Activated CD4-positive, alpha-beta memory T cell treated with anti-CD3 and anti-CD28 coated beads, Interleukin-2, amount 10 ng/mL, durations not matched to agents 7 days and 5 days (primary cell): ENCODE measurements around the gene PATL2. TPM values are rescaled to one million over a fixed set of nuclear protein-coding genes. Genes with fewer than 3 reads are reported as not detected.
"Not testable (repeated sequence)": the region's sequence is repeated elsewhere in the genome, so short reads cannot be mapped to it uniquely, and the experiment has no call there.

Experiments
- CTCF ChIA-PET: fragments of 350-600 bp; sonication (Branson Sonifier 250); formaldehyde crosslinking; loops from one replicate; lab custom pipeline; 2021; ENCODE audit warnings: antibody characterized with exemption, inconsistent platforms; lab: Charles Lee
- POLR2A ChIA-PET: fragments of 350-600 bp; sonication (Branson Sonifier 250); formaldehyde crosslinking; loops from one replicate; lab custom pipeline; 2021; ENCODE audit warnings: antibody characterized with exemption; lab: Charles Lee
- DNase-seq: peaks from one replicate; pipeline ENCODE4 v3.0.0-alpha.2; 2020
- H3K27ac Mint-ChIP-seq: one replicate; pipeline ENCODE4 v1.8.0; 2021; ENCODE audit warnings: mild to moderate bottlenecking, mixed read lengths
- H3K27me3 Mint-ChIP-seq: one replicate; pipeline ENCODE4 v1.8.0; 2021; ENCODE audit warnings: mixed read lengths
- H3K36me3 Mint-ChIP-seq: one replicate; pipeline ENCODE4 v1.8.0; 2021; ENCODE audit warnings: low read depth, mixed read lengths
- H3K4me1 Mint-ChIP-seq: one replicate; pipeline ENCODE4 v1.8.0; 2021; ENCODE audit warnings: mixed read lengths
- H3K4me3 Mint-ChIP-seq: one replicate; pipeline ENCODE4 v1.8.0; 2021; ENCODE audit warnings: mild to moderate bottlenecking, mixed read lengths
- H3K9me3 Mint-ChIP-seq: one replicate; pipeline ENCODE4 v1.8.0; 2021; ENCODE audit warnings: mixed read lengths
- total RNA-seq, 2 experiments: library from RNA; stranded (reverse); gene quantifications; one replicate each; pipeline ENCODE4 v1.2.3, GENCODE V29; 2021

The PATL2 gene
- total RNA-seq, 2 experiments from 2014 or later: 36.3 to 36.8 TPM

GRCh38 chr15:44728576-44729407 is 17.7 kb upstream of the PATL2 start:
- Mint-ChIP-seq H3K27ac (peak overlapping the region; percentile 100), H3K9me3 (no peaks in the 10 kb centered on the region), H3K4me3 (peak overlapping the region; percentile 99), H3K36me3 (peaks cover 60% of the 10 kb centered on the region), H3K4me1 (peaks cover 69% of the 10 kb centered on the region), H3K27me3 (no peaks in the 10 kb centered on the region)
- DNase-seq: peak; percentile 97
- ChIA-PET CTCF (interaction anchor here (0.7 to 15.9 kb wide), 9 partner anchors 9 to 673 kb away, joined by 3 to 399 read pairs (median 5); partner anchors contain the start of genes B2M, PATL2 and SPG11), POLR2A (interaction anchor here (0.7 to 37.6 kb wide), 15 partner anchors 1 to 441 kb away, joined by 3 to 4153 read pairs (median 5); partner anchors contain the start of genes B2M, CTDSPL2, GOLM2 and PATL2)

GRCh38 chr15:44728232-44728575 is 17.1 kb upstream of the PATL2 start:
- Mint-ChIP-seq H3K27ac (peak overlapping the region; percentile 100), H3K4me1 (peaks cover 69% of the 10 kb centered on the region), H3K4me3 (peak overlapping the region; percentile 99), H3K36me3 (peaks cover 57% of the 10 kb centered on the region)
- ChIA-PET CTCF (interaction anchor here (0.7 to 15.9 kb wide), 9 partner anchors 10 to 674 kb away, joined by 3 to 399 read pairs (median 5); partner anchors contain the start of genes B2M, PATL2 and SPG11), POLR2A (interaction anchor here (1.1 to 37.6 kb wide), 11 partner anchors 1 to 301 kb away, joined by 3 to 4153 read pairs (median 8); partner anchors contain the start of genes B2M, CTDSPL2, PATL2 and SPG11)
- H3K9me3 Mint-ChIP-seq, DNase-seq, H3K27me3 Mint-ChIP-seq: not testable (repeated sequence)

DNA sequence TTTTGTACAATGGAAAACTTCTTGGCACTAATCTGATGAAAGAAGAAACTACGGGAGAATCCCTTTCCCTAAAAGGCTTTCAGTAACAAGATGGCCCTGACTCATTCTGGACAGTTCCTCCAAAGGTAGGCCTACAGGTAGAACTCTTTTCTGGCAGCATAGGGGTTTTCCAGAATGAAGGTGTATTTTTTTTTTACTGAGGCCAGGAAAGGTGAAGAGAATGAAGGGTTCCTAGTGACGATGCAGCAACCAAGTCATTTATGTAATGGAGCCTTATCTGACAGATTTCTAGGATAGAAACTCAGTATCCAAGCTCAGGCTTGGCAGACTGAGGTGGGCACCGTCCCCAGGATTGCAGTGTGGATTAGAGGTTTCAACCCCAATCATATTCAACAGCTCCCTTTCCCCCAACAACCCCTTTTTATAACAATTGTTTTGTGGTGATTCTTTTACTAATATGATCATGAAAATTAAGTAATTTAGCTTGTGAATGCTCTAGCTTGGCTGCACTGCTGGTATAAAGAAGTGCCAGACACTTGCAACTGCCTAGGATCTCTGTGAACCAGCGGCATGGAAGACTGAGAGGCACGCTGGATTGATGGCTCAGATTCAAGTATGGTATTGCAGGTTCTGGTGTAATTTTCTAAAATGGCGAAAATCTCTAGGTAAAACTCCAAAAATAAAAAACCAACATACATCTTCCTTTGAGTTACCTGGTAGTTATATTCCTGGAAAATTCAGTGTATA is 16.5 kb upstream of the PATL2 start:
- no peak for DNase-seq
- POLR2A ChIA-PET: interaction anchor here (1.2 to 37.6 kb wide), 9 partner anchors 2 to 149 kb away, joined by 3 to 4153 read pairs (median 11); partner anchors contain the start of genes B2M, PATL2, SPG11 and TRIM69
- Mint-ChIP-seq H3K4me1 (peaks cover 70% of the 10 kb centered on the region), H3K36me3 (peaks cover 57% of the 10 kb centered on the region), H3K9me3 (no peaks in the 10 kb centered on the region), H3K27me3 (no peaks in the 10 kb centered on the region), H3K4me3 (peak overlapping the region; percentile 99), H3K27ac (peak overlapping the region; percentile 100)
- CTCF ChIA-PET: interaction anchor here (1.1 to 15.9 kb wide), 6 partner anchors 10 to 675 kb away, joined by 5 to 399 read pairs (median 26); partner anchors contain the start of genes B2M, PATL2 and SPG11

DNA sequence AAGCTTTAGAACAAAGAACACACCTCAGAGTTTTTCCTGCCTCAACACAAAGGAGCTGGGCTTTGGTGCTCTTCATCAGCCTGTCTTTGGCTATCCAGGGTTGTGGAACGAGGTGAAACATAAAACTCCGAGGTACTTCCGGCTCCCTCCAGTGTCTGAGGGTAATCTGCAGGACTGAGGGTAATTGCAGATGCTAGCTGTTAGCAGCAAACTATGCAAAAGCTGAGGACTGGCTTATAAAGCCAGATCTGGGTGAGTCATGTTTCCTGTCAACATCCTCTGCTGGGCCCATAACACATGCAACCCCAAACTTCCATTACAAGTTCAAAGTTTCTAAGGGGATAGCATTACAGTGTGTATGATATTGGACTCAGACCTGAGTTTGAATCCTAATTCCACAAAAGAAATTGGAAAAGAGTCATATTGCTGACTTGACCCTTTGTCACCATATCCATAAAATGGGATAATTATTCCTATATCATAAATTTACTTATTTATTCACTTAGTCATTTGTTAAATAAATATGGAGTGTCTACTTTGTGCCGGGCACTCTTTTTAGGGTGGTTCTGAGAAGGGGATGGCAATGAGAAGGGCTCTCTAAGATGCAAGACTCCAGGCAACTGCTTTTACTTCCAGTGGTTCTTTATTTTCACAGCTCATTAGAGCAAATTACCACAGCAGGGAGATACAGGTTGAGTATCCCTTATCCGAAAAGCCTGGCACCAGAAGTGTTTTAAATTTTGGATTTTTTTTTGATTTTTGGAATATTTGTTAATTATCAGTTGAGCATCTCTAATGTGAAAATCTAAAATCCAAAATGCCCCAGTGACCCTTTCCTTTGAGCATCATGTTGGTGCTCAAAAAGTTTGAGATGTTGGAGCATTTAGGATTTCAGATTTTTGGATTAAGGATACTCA is 15.7 kb upstream of the PATL2 start:
- peaks cover 48% of the 10 kb centered on the region for H3K36me3 Mint-ChIP-seq
- H3K4me3 Mint-ChIP-seq: peak overlapping the region; percentile 99
- H3K9me3 Mint-ChIP-seq: no peaks in the 10 kb centered on the region
- CTCF ChIA-PET: interaction anchor here (1.0 to 15.9 kb wide), 8 partner anchors 9 to 148 kb away, joined by 3 to 399 read pairs (median 12); partner anchors contain the start of genes B2M, PATL2, SPG11 and TRIM69
- H3K27ac Mint-ChIP-seq: peak overlapping the region; percentile 100
- POLR2A ChIA-PET: interaction anchor here (0.9 to 37.6 kb wide), 19 partner anchors 3 to 901 kb away, joined by 3 to 4153 read pairs (median 4); partner anchors contain the start of genes B2M, CTDSPL2, EIF3J and PATL2
- H3K4me1 Mint-ChIP-seq: peaks cover 68% of the 10 kb centered on the region
- H3K27me3 Mint-ChIP-seq: no peaks in the 10 kb centered on the region
- DNase-seq: peak; percentile 86

GRCh38 chr15:44726136-44726535 is 15.0 kb upstream of the PATL2 start:
- POLR2A ChIA-PET: interaction anchor here (0.7 to 37.6 kb wide), 17 partner anchors 4 to 900 kb away, joined by 3 to 4153 read pairs (median 4); partner anchors contain the start of genes B2M, CTDSPL2, EIF3J and PATL2

GRCh38 chr15:44722011-44722410 is 10.9 kb upstream of the PATL2 start:
- H3K4me1 Mint-ChIP-seq: peaks cover 87% of the 10 kb centered on the region
- no peak for DNase-seq
- H3K27me3 Mint-ChIP-seq: no peaks in the 10 kb centered on the region
- POLR2A ChIA-PET: interaction anchor here (1.0 to 37.6 kb wide), 6 partner anchors 5 to 476 kb away, joined by 3 to 4153 read pairs (median 1600); partner anchors contain the start of genes B2M, PATL2, SPG11 and TRIM69
- H3K27ac Mint-ChIP-seq: peak overlapping the region; percentile 91
- peaks cover 57% of the 10 kb centered on the region for H3K36me3 Mint-ChIP-seq
- CTCF ChIA-PET: interaction anchor here (13.6 to 15.3 kb wide), 2 partner anchors 10 to 57 kb away, joined by 329 to 399 read pairs; partner anchors contain the start of genes SPG11 and TRIM69
- H3K4me3 Mint-ChIP-seq: peak overlapping the region; percentile 38
- H3K9me3 Mint-ChIP-seq: no peaks in the 10 kb centered on the region

More at GRCh38 chr15:44726136-44726535, 15.0 kb upstream of the PATL2 start:
- peak; percentile 32 for DNase-seq
- no peaks in the 10 kb centered on the region for H3K9me3 Mint-ChIP-seq
- peak overlapping the region; percentile 100 for H3K27ac Mint-ChIP-seq
- no peaks in the 10 kb centered on the region for H3K27me3 Mint-ChIP-seq
- H3K36me3 Mint-ChIP-seq: peaks cover 46% of the 10 kb centered on the region
- CTCF ChIA-PET: interaction anchor here (0.6 to 15.9 kb wide), 8 partner anchors 9 to 182 kb away, joined by 3 to 399 read pairs (median 11); partner anchors contain the start of genes B2M, PATL2, SPG11 and TRIM69
- H3K4me1 Mint-ChIP-seq: peaks cover 68% of the 10 kb centered on the region
- H3K4me3 Mint-ChIP-seq: peak overlapping the region; percentile 99

DNA sequence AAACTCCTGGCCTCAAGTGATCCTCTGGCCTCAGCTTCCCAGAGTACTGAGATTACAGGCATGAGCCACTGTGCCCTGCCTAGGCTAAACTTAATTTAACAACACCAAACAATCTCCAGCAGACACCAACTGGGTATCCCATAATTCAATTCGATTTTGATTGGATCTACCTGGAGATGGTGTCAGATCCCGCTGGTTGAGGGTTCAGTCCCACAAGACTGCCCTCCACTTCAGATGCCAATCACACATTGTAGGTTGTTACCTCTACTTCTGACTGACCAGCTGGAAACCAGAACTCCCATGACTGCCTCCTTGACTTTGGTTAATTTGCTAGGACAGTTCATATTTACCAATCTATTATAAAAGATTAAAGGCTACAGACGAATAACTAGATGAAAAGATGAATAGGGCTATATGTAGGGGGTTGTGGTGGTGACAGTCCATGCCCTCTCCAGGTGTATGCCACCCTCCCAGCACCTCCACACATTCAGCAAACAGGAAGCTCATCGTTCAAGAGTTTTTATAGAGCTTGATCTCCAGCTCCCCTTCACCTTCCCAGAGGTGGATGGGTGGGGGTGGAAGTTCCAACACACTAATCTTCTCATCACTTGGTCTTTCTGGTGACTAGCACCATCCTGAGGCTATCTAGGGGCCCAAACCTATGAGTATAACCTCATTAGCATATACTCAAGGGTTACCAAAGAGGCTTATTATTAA is 9.5 kb upstream of the PATL2 start:
- H3K36me3 Mint-ChIP-seq: peaks cover 61% of the 10 kb centered on the region
- H3K27ac Mint-ChIP-seq: peak overlapping the region; percentile 91
- ChIA-PET POLR2A (interaction anchor here (1.1 to 37.6 kb wide), 6 partner anchors 4 to 182 kb away, joined by 3 to 4153 read pairs (median 1600); partner anchors contain the start of genes B2M, PATL2, SPG11 and TRIM69), CTCF (interaction anchor here (0.9 to 15.3 kb wide), 5 partner anchors 9 to 137 kb away, joined by 3 to 399 read pairs (median 6); partner anchors contain the start of genes B2M, PATL2, SPG11 and TRIM69)
- H3K4me3 Mint-ChIP-seq: no peak overlapping the region
- no peaks in the 10 kb centered on the region for H3K27me3 Mint-ChIP-seq
- no peaks in the 10 kb centered on the region for H3K9me3 Mint-ChIP-seq
- DNase-seq: peak; percentile 31
- H3K4me1 Mint-ChIP-seq: peaks cover 90% of the 10 kb centered on the region

DNA sequence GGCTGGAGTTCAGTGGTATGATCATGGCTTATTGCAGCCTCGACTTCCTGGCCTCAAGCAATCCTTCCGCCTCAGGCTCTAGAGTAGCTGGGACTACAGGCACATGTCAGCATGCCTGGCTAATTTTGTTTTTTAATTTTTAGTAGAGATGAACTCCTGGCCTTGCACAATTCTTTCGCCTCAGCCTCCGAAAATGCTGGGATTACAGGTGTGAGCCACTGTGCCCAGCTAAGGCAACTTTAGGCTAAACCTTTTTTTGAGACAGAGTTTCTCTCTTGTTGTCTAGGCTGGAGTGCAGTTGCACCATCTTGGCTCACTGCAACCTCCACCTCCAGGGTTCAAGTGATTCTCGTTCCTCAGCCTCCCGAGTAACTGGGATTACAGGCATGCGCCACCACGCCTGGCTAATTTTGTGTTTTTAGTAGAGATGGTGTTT is 8.9 kb upstream of the PATL2 start:
- peaks cover 63% of the 10 kb centered on the region for H3K36me3 Mint-ChIP-seq
- H3K4me3 Mint-ChIP-seq, H3K27me3 Mint-ChIP-seq, H3K9me3 Mint-ChIP-seq: not testable (repeated sequence)
- DNase-seq: peak; percentile 51
- H3K4me1 Mint-ChIP-seq: peaks cover 91% of the 10 kb centered on the region
- ChIA-PET POLR2A (interaction anchor here (1.5 to 37.6 kb wide), 6 partner anchors 3 to 123 kb away, joined by 4 to 4153 read pairs (median 1600); partner anchors contain the start of genes B2M, PATL2, SPG11 and TRIM69), CTCF (interaction anchor here (0.9 to 15.3 kb wide), 5 partner anchors 9 to 136 kb away, joined by 3 to 399 read pairs (median 6); partner anchors contain the start of genes B2M, PATL2, SPG11 and TRIM69)
- H3K27ac Mint-ChIP-seq: peak overlapping the region; percentile 91

GRCh38 chr15:44719293-44719999 is 8.3 kb upstream of the PATL2 start:
- H3K27me3 Mint-ChIP-seq: no peaks in the 10 kb centered on the region
- H3K36me3 Mint-ChIP-seq: peaks cover 65% of the 10 kb centered on the region
- no peaks in the 10 kb centered on the region for H3K9me3 Mint-ChIP-seq
- peak overlapping the region; percentile 91 for H3K27ac Mint-ChIP-seq
- CTCF ChIA-PET: interaction anchor here (0.9 to 15.3 kb wide), 4 partner anchors 13 to 135 kb away, joined by 3 to 399 read pairs (median 168); partner anchors contain the start of genes SPG11 and TRIM69
- peaks cover 90% of the 10 kb centered on the region for H3K4me1 Mint-ChIP-seq
- DNase-seq: peak; percentile 67
- peak overlapping the region; percentile 40 for H3K4me3 Mint-ChIP-seq
- POLR2A ChIA-PET: interaction anchor here (0.8 to 37.6 kb wide), 8 partner anchors 3 to 292 kb away, joined by 3 to 4153 read pairs (median 9); partner anchors contain the start of genes B2M, CTDSPL2, PATL2 and SPG11
